ENCODE measurements around the gene FETUB.

DNA sequence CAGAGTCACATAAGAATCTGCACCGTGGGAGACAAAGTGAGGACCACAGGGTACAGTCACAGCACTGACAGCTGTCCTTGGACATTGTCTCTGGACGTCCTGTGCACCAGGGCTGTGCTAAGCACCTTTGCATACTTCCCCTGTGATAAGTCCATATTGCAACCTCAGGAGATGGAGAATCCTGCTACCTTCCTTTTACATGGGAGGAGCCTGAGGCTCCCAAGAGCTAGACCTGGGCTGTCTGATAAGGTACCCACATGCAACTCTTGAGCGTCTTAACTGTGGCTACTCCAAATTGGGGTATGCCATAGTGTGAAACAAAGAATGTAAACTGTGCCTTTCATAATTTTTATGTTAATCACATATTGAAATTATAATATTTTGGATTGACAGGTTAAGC lies 2.5 kb upstream of the FETUB start:
- TF ChIP-seq, protein P1, sequence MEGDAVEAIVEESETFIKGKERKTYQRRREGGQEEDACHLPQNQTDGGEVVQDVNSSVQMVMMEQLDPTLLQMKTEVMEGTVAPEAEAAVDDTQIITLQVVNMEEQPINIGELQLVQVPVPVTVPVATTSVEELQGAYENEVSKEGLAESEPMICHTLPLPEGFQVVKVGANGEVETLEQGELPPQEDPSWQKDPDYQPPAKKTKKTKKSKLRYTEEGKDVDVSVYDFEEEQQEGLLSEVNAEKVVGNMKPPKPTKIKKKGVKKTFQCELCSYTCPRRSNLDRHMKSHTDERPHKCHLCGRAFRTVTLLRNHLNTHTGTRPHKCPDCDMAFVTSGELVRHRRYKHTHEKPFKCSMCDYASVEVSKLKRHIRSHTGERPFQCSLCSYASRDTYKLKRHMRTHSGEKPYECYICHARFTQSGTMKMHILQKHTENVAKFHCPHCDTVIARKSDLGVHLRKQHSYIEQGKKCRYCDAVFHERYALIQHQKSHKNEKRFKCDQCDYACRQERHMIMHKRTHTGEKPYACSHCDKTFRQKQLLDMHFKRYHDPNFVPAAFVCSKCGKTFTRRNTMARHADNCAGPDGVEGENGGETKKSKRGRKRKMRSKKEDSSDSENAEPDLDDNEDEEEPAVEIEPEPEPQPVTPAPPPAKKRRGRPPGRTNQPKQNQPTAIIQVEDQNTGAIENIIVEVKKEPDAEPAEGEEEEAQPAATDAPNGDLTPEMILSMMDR (IDR thresholded peaks at IDR 0.05) = no peak
- TF ChIP-seq EZH2phosphoT487 (IDR thresholded peaks at IDR 0.05) (no peak), EZH2 (IDR thresholded peaks at IDR 0.05) (no peak)

All from neural progenitor cell (in vitro differentiated cells).